ENCODE data around the gene SLC41A2. TPM values are rescaled to one million over a fixed set of nuclear protein-coding genes. Genes with fewer than 3 reads are reported as not detected.

SLC41A2 gene
- total RNA-seq, 1 experiment from 2014 or later: 4.3 TPM

DNA sequence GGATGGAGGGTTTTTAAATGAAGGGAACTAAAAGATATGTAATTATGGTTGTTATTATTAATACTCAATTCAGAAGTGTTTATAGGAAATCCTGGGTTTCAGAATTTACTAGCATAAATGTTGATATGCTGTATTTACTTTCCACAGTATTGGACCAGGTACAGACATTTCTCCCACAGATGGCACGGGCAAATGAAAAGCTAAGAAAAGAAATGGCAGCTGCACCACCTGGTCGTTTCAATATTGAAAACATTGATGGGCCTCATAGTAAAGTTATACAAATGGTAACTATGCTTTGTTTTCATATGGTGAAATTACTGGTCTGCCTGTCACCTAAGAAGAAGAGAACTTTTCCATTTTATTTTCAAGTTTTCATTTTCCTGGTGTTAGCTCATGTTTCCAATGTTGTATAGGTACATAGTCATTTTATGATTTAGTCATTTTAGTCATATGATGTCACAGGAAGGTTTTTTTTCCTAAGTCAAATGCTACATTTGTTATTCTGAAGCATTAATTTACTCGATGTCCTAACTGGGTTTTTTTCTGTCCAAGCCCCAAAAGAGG, 33.6 kb upstream of the SLC41A2 start:
- peaks cover 14% of the 10 kb centered on the region; the same call in 1 of the 2 replicates for H3K79me2 ChIP-seq (ENCODE audit: insufficient read depth, low read length)

More for the DNA sequence above, 33.6 kb upstream of the SLC41A2 start:
- no peaks in the 10 kb centered on the region for H4K20me1 ChIP-seq (ENCODE audit: control insufficient read depth, insufficient read depth, insufficient read length)
- Mint-ChIP-seq H3K4me1 (peaks cover 11 to 16% of the 10 kb centered on the region in 2 experiments), H3K27ac (no peak overlapping the region), H3K36me3 (ENCODE audit: insufficient read depth in 1 of 3, low read depth in 3 of 3) (peaks cover 39 to 81% (median 75%) of the 10 kb centered on the region in 3 experiments), H3K4me3 (no peak overlapping the region), H3K27me3 (ENCODE audit: low read depth) (no peaks in the 10 kb centered on the region), H3K9me3 (no peaks in the 10 kb centered on the region)
- no peak overlapping the region for H3K14ac ChIP-seq (ENCODE audit: insufficient read depth, low read length)
- no peak overlapping the region for H3K4me2 ChIP-seq (ENCODE audit: insufficient read depth, insufficient read length, low read length)
- H2AFZ ChIP-seq (ENCODE audit: low read length): no peak overlapping the region
- H3K79me1 ChIP-seq (ENCODE audit: insufficient read depth, low read depth, low read length, poor library complexity, severe bottlenecking): peaks cover 3% of the 10 kb centered on the region
- no peak overlapping the region for H2AK5ac ChIP-seq (ENCODE audit: insufficient read length, low read length)
- no peak overlapping the region for H2BK120ac ChIP-seq (ENCODE audit: low read depth, low read length, poor library complexity, severe bottlenecking)
- no peak overlapping the region for H2BK20ac ChIP-seq (ENCODE audit: low read depth, low read length, poor library complexity, severe bottlenecking)
- no peak overlapping the region for H4K8ac ChIP-seq (replicated peaks; ENCODE audit: insufficient read length, low read depth, low read length)
- H3K18ac ChIP-seq (ENCODE audit: insufficient read length, low read depth, low read length): no peak overlapping the region
- no peaks in the 10 kb centered on the region for H3K9me3 ChIP-seq (ENCODE audit: control insufficient read depth, low read depth, low read length)
- H3K4me1 ChIP-seq (ENCODE audit: insufficient read depth, low read length): no peaks in the 10 kb centered on the region
- H3K23ac ChIP-seq (ENCODE audit: insufficient read length, low read depth, low read length): no peak overlapping the region
- TF ChIP-seq, protein P1, sequence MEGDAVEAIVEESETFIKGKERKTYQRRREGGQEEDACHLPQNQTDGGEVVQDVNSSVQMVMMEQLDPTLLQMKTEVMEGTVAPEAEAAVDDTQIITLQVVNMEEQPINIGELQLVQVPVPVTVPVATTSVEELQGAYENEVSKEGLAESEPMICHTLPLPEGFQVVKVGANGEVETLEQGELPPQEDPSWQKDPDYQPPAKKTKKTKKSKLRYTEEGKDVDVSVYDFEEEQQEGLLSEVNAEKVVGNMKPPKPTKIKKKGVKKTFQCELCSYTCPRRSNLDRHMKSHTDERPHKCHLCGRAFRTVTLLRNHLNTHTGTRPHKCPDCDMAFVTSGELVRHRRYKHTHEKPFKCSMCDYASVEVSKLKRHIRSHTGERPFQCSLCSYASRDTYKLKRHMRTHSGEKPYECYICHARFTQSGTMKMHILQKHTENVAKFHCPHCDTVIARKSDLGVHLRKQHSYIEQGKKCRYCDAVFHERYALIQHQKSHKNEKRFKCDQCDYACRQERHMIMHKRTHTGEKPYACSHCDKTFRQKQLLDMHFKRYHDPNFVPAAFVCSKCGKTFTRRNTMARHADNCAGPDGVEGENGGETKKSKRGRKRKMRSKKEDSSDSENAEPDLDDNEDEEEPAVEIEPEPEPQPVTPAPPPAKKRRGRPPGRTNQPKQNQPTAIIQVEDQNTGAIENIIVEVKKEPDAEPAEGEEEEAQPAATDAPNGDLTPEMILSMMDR (conservative IDR thresholded peaks at IDR 0.05): no peak
- no peak overlapping the region for H2BK5ac ChIP-seq (ENCODE audit: insufficient read length, low read length)
- no peak overlapping the region for H4K91ac ChIP-seq (ENCODE audit: insufficient read length, low read depth, low read length)
- H3K23me2 ChIP-seq (ENCODE audit: insufficient read length, low read depth, low read length, poor library complexity, severe bottlenecking): peaks cover 3% of the 10 kb centered on the region
- no CpG with 5 or more reads among the region's 3 CpGs for WGBS (ENCODE audit: extremely low coverage, insufficient read length, low lambda C conversion rate)
- no peak overlapping the region for H2BK15ac ChIP-seq (ENCODE audit: low read depth, low read length)
- H3K4ac ChIP-seq (ENCODE audit: low read depth, low read length): no peak overlapping the region
- no peak overlapping the region for H3K56ac ChIP-seq (ENCODE audit: insufficient read length, low read depth, low read length)
- H3T11ph ChIP-seq (ENCODE audit: low read length): no peak overlapping the region
- no peak overlapping the region for H4K5ac ChIP-seq (ENCODE audit: insufficient read length, low read depth, low read length)
- DNase-seq: no peak
- no peaks in the 10 kb centered on the region for H3K27me3 ChIP-seq (ENCODE audit: insufficient read depth, low read length)
- no peak overlapping the region for H2BK12ac ChIP-seq (ENCODE audit: insufficient read length, low read depth, low read length)
- no peak overlapping the region for H3K27ac ChIP-seq (ENCODE audit: insufficient read length, low read depth, low read length)
- no peak overlapping the region for H3K9ac ChIP-seq (ENCODE audit: extremely low read depth, insufficient read length, low read length)
